Ishikawa (cell line): ENCODE measurements around the gene RELL1.

ENCODE experiments used
- CEBPB ChIP-seq: IDR thresholded peaks from 2 replicates; pipeline ENCODE4 v1.6.1; 2012
- YY1 ChIP-seq: IDR thresholded peaks from 2 replicates; pipeline ENCODE4 v1.6.1; 2012; ENCODE audit warnings: low read depth

GRCh38 chr4:37684154-37684553 lies 2.0 kb downstream of the RELL1 start:
- TF ChIP-seq YY1 (no peak), CEBPB (no peak)
